GM12878 (cell line): ENCODE results near the gene ABHD6. TPM values are rescaled to one million over a fixed set of nuclear protein-coding genes. Genes with fewer than 3 reads are reported as not detected.

Experiments
- ATAC-seq: fragments of 200-7000 bp; cut with Tn5 transposase; 3 replicates; pipeline ENCODE4 v1.9.1; 2020; ENCODE audit warnings: mild to moderate bottlenecking, moderate library complexity
- BruUV-seq: library from RNA; stranded (reverse); fragments of 400-500 nt; replicated peaks from 2 replicates; lab custom pipeline; 2021; lab: Mats Ljungman, UMichigan
- CTCF ChIA-PET: fragments of 300-600 bp; sonication (Branson Sonifier 250); formaldehyde crosslinking; extraction: SDS; loops from one replicate; lab custom pipeline; 2021; ENCODE audit warnings: inconsistent platforms; lab: Yijun Ruan, JAX
- POLR2A ChIA-PET: fragments of 350-600 bp; formaldehyde crosslinking; extraction: SDS; loops from one replicate; lab custom pipeline; 2021; ENCODE audit warnings: inconsistent platforms; lab: Charles Lee
- RAD21 ChIA-PET: fragments of 300-600 bp; sonication (Branson Sonifier 250); formaldehyde crosslinking; loops from one replicate; lab custom pipeline; 2023; ENCODE audit warnings: antibody characterized with exemption; ENCODE audit not compliant: unreplicated experiment; lab: Charles Lee
- SMC1A ChIA-PET: fragments of 300-600 bp; sonication (Branson Sonifier 250); formaldehyde crosslinking; loops from one replicate; lab custom pipeline; 2023; ENCODE audit not compliant: unreplicated experiment, uncharacterized antibody; lab: Charles Lee
- DNase-seq: peaks from one replicate; pipeline ENCODE4 v3.0.0-alpha.2; 2011; ENCODE audit warnings: low read depth, low spot score
- FAIRE-seq: peaks from 3 replicates; lab custom pipeline; 2011; peaks lifted over from hg19 to GRCh38; lab: Jason Lieb, UNC
- H2AFZ ChIP-seq: 2 replicates; pipeline ENCODE4 v1.6.0; 2011; ENCODE audit warnings: low read depth, low read length, control low read depth; ENCODE audit not compliant: control insufficient read depth
- H3K27ac ChIP-seq: 2 replicates; pipeline ENCODE4 v1.5.1; 2011; ENCODE audit warnings: control low read depth; ENCODE audit not compliant: control insufficient read depth, insufficient read depth
- H3K27me3 ChIP-seq, 2 experiments: replicated peaks in 1 of 2; 2 replicates each; pipeline versions ENCODE4 v1.6.0 to v1.6.1; 2011; ENCODE audit warnings: low read length in 1 of 2; ENCODE audit not compliant: control insufficient read depth in 2 of 2, insufficient read depth in 2 of 2
- H3K36me3 ChIP-seq, 2 experiments: 2 replicates each; pipeline ENCODE4 v1.5.1; 2011; ENCODE audit warnings: low read length in 1 of 2; ENCODE audit not compliant: control insufficient read depth in 2 of 2, insufficient read depth in 2 of 2
- H3K4me1 ChIP-seq: 2 replicates; pipeline ENCODE4 v1.6.1; 2011; ENCODE audit warnings: mild to moderate bottlenecking, low read length, moderate library complexity, mixed read lengths; ENCODE audit not compliant: control insufficient read depth, insufficient read depth
- H3K4me2 ChIP-seq: 2 replicates; pipeline ENCODE4 v1.6.0; 2011; ENCODE audit warnings: control low read depth; ENCODE audit not compliant: control insufficient read depth, insufficient read depth
- H3K4me3 ChIP-seq: fragments of 200-600 bp; sonication (generic); 2 replicates; pipeline ENCODE4 v1.5.1; 2016
- H3K79me2 ChIP-seq: 2 replicates; pipeline ENCODE4 v1.6.0; 2011; ENCODE audit warnings: low read length; ENCODE audit not compliant: control insufficient read depth, insufficient read depth
- H3K9ac ChIP-seq: 2 replicates; pipeline ENCODE4 v1.8.0; 2011; ENCODE audit warnings: low read length, control low read depth, mixed read lengths; ENCODE audit not compliant: control insufficient read depth, insufficient read depth
- H3K9me3 ChIP-seq: replicated peaks from 3 replicates; pipeline ENCODE4 v1.5.1; 2011; ENCODE audit warnings: mild to moderate bottlenecking, low read length; ENCODE audit not compliant: control insufficient read depth, insufficient read depth
- H4K20me1 ChIP-seq: 2 replicates; pipeline ENCODE4 v1.6.0; 2011; ENCODE audit not compliant: control insufficient read depth, insufficient read depth
- BACH1 ChIP-seq: fragments of 450-650 bp; IDR thresholded peaks from 2 replicates; pipeline ENCODE4 v1.6.1; 2017; ENCODE audit warnings: mild to moderate bottlenecking, borderline replicate concordance
- CBFB ChIP-seq: IDR thresholded peaks from 2 replicates; pipeline ENCODE4 v1.6.1; 2016; ENCODE audit warnings: antibody characterized with exemption, low read depth
- EGR1 ChIP-seq, 2 experiments: IDR thresholded peaks; 1 replicate in 1 of 2; 2 replicates in 1 of 2; pipeline ENCODE4 v1.6.1; 2011 to 2012; ENCODE audit warnings: low read depth in 2 of 2, low read length in 2 of 2, borderline replicate concordance in 1 of 2, mild to moderate bottlenecking in 1 of 2, moderate library complexity in 1 of 2
- ETV6 ChIP-seq, 2 experiments: fragments of 450-650 bp in 1 of 2; IDR thresholded peaks in 1 of 2; conservative IDR thresholded peaks in 1 of 2; 2 replicates each; pipeline ENCODE4 v1.6.1; 2014; ENCODE audit warnings: antibody characterized with exemption in 1 of 2, borderline replicate concordance in 1 of 2, low read depth in 1 of 2, mild to moderate bottlenecking in 1 of 2, moderate library complexity in 1 of 2
- NBN ChIP-seq: fragments of 450-650 bp; IDR thresholded peaks from 2 replicates; pipeline ENCODE4 v1.6.1; 2016
- NFYA ChIP-seq: IDR thresholded peaks from 2 replicates; pipeline ENCODE4 v1.6.1; 2011; ENCODE audit warnings: low read depth, mild to moderate bottlenecking, low read length, improper control_type of control experiment, borderline replicate concordance
- RAD21 ChIP-seq: IDR thresholded peaks from 2 replicates; pipeline ENCODE4 v1.6.1; 2011; ENCODE audit warnings: mild to moderate bottlenecking, low read depth, low read length, moderate library complexity; ENCODE audit not compliant: insufficient read depth
- RCOR1 ChIP-seq: conservative IDR thresholded peaks from 2 replicates; pipeline ENCODE4 v1.6.1; 2012; ENCODE audit warnings: low read depth, low read length, improper control_type of control experiment
- SMC3 ChIP-seq: IDR thresholded peaks from 2 replicates; pipeline ENCODE4 v1.6.1; 2011; ENCODE audit warnings: low read length, improper control_type of control experiment, borderline replicate concordance
- SUPT20H ChIP-seq: IDR thresholded peaks from 2 replicates; pipeline ENCODE4 v1.6.1; 2011; ENCODE audit warnings: low read depth, mild to moderate bottlenecking, low read length, moderate library complexity, borderline replicate concordance; ENCODE audit not compliant: control insufficient read depth
- TCF7 ChIP-seq: IDR thresholded peaks from 2 replicates; pipeline ENCODE4 v1.6.1; 2014; ENCODE audit warnings: antibody characterized with exemption, borderline replicate concordance
- WGBS: methylation state at CpG from one replicate; pipeline ENCODE4 v1.1.6; 2016; ENCODE audit warnings: low lambda C conversion rate; ENCODE audit not compliant: insufficient replicate concordance, insufficient coverage; ENCODE audit errors: missing lambda C conversion rate; 5-methylcytosine and 5-hydroxymethylcytosine counted together
- in situ Hi-C: fragments of 300-500 bp; cut with MboI; formaldehyde crosslinking; loops from 9 replicates; pipeline ENCODE4 v1.14.3; 2018; ENCODE audit warnings: mixed read lengths
- intact Hi-C: fragments of 100-400 bp; cut with micrococcal nuclease; formaldehyde crosslinking; loops from one replicate; pipeline ENCODE4 v1.14.2; 2022; ENCODE audit not compliant: unreplicated experiment
- polyA plus RNA-seq, 11 experiments: library from polyadenylated mRNA; depleted of rRNA in 4 of 11; unstranded in 6 of 11; stranded (reverse) in 5 of 11; fragments of >200 nt; fragmentation: Nextera tagmentation in 4 of 11; fragmentation: Illumina TruSeq in 1 of 11; extraction: Ambion mirVana in 4 of 11; extraction: Trizol in 1 of 11; gene quantifications; 1 replicate in 1 of 11; 2 replicates in 10 of 11; pipeline versions ENCODE4 v1.2.1 to v1.2.3, GENCODE V29; 2011 to 2016; ENCODE audit warnings: inconsistent platforms in 2 of 11, missing spikeins in 2 of 11, low read depth in 1 of 11
- total RNA-seq, 4 experiments: library from RNA; depleted of rRNA in 3 of 4; stranded (reverse); fragments of >200 nt in 3 of 4; fragmentation: Illumina TruSeq in 1 of 4; extraction: Trizol in 1 of 4; gene quantifications; 2 replicates each; pipeline versions ENCODE4 v1.2.1 to v1.2.3, GENCODE V29; 2013 to 2021
- TF ChIP-seq, protein P1 (sequence below), 3 experiments: IDR thresholded peaks in 2 of 3; conservative IDR thresholded peaks in 1 of 3; 2 replicates each; pipeline ENCODE4 v1.5.1; 2011; ENCODE audit warnings: low read depth in 3 of 3, low read length in 3 of 3, mild to moderate bottlenecking in 3 of 3, control low read depth in 2 of 3, moderate library complexity in 2 of 3, inconsistent platforms in 1 of 3, mixed read lengths in 1 of 3; ENCODE audit not compliant: control insufficient read depth in 2 of 3, insufficient read depth in 1 of 3; ENCODE audit errors: extremely low read depth in 1 of 3
- TF ChIP-seq, protein P2 (sequence below): fragments of 450-650 bp; IDR thresholded peaks from 2 replicates; pipeline ENCODE4 v1.6.1; 2017; ENCODE audit warnings: low read depth, mild to moderate bottlenecking, moderate library complexity

The ABHD6 gene
- total and polyA plus RNA-seq, 10 of the 15 experiments (the other 5 are each of a cell fraction or from before 2014, with no cell fraction given): 1.4 to 33.2 (median 3.2) TPM

DNA sequence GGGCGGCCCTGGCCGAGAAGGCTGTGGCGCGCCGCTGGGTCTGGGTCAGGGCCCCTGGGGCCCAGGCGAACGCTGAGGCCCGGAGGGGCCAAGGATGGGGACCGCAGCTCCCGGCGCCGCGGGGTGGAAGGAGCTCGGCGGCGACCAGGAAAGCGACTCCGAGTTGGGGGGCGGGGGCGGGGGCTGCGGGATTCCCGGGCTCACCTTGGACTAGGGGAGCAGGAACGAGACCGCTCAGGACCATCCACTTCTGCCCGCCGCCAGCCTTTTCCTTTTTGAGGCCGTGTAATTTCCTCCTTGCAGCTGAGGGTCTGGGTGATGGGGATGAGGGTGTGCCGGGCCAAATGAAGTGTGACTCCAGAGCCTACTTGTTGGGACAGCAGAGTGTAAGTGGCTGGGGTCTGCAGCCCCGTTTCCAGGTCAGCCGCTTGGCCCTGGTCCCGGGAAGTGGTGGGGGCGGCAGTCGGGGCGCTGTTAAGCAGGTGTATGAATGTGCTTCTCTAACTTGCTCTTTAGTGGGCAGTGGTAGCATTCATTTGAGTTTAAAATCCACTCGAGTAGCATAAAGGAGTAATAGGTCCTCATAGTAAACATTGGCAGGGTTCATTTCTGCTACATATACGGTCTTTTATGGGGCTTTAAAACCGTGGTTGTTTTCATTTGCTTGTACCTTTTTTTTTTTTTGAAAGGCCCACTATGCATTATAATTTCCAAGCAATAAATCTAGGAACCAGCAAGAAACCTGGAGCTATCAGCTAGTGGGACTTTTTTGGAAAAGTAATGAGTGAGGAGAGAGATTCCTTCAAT lies 95.8 kb downstream of the ABHD6 start:
- H3K27ac ChIP-seq: no peak overlapping the region; the same call in none of the 2 replicates
- ChIA-PET POLR2A (interaction anchor here (0.5 to 12.4 kb wide), 8 partner anchors 9 to 146 kb away, joined by 3 to 221 read pairs (median 4); partner anchors contain the start of genes HTD2 and RPP14), CTCF (interaction anchor here (0.7 to 8.9 kb wide), 24 partner anchors 9 to 325 kb away, joined by 3 to 204 read pairs (median 4); partner anchors contain the start of genes FLNB, HTD2, KCTD6 and RPP14), SMC1A (interaction anchor here (0.6 to 13.1 kb wide), 18 partner anchors 9 to 166 kb away, joined by 3 to 324 read pairs (median 5); partner anchors contain the start of genes HTD2, KCTD6 and RPP14), RAD21 (interaction anchor here (0.9 to 7.5 kb wide), 16 partner anchors 8 to 162 kb away, joined by 3 to 149 read pairs (median 6); partner anchors contain the start of genes HTD2, KCTD6, PDHB and RPP14)
- H3K36me3 ChIP-seq: no peaks in the 10 kb centered on the region
- H3K27me3 ChIP-seq: no peaks in the 10 kb centered on the region
- peak; percentile 66 for ATAC-seq
- no TSS peak for BruUV-seq
- no peaks in the 10 kb centered on the region for H4K20me1 ChIP-seq
- no peak for FAIRE-seq
- peaks cover 10% of the 10 kb centered on the region; the same call in 1 of the 2 replicates for H3K4me1 ChIP-seq
- H3K4me2 ChIP-seq: peak overlapping the region; percentile 82
- peak overlapping the region; percentile 93 for H3K4me3 ChIP-seq
- 5% methylated on average over 20 of the region's 37 CpGs for WGBS
- no peak for DNase-seq
- peaks cover 10% of the 10 kb centered on the region for H3K79me2 ChIP-seq
- no peaks in the 10 kb centered on the region for H3K9me3 ChIP-seq
- in situ Hi-C loops: no loop called here
- H2AFZ ChIP-seq: peak overlapping the region; percentile 85
- peak overlapping the region; percentile 62 for H3K9ac ChIP-seq
- intact Hi-C loops: loop anchor here (1.0 to 2.0 kb wide), 2 partner anchors 81 to 159 kb away; partner anchors contain the start of gene KCTD6
- TF ChIP-seq NFYA: no peak
- TF ChIP-seq NBN: 0 out of 2 replicates have a peak, but pooled peaks have one; percentile 55
- no peak for TF ChIP-seq TCF7
- peak; percentile 12; the same call in 1 of the 2 replicates for TF ChIP-seq SMC3
- TF ChIP-seq EGR1 (IDR thresholded peaks at IDR 0.05; ENCODE audit: borderline replicate concordance in 1 of 2, low read depth in 2 of 2, low read length in 2 of 2): peak in 1 of 2 experiments; percentile 2; a peak in 1 of 3 replicates
- no peak for TF ChIP-seq CBFB
- TF ChIP-seq, protein P1, sequence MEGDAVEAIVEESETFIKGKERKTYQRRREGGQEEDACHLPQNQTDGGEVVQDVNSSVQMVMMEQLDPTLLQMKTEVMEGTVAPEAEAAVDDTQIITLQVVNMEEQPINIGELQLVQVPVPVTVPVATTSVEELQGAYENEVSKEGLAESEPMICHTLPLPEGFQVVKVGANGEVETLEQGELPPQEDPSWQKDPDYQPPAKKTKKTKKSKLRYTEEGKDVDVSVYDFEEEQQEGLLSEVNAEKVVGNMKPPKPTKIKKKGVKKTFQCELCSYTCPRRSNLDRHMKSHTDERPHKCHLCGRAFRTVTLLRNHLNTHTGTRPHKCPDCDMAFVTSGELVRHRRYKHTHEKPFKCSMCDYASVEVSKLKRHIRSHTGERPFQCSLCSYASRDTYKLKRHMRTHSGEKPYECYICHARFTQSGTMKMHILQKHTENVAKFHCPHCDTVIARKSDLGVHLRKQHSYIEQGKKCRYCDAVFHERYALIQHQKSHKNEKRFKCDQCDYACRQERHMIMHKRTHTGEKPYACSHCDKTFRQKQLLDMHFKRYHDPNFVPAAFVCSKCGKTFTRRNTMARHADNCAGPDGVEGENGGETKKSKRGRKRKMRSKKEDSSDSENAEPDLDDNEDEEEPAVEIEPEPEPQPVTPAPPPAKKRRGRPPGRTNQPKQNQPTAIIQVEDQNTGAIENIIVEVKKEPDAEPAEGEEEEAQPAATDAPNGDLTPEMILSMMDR (IDR thresholded peaks at IDR 0.05 in 2 of 3, conservative IDR thresholded peaks at IDR 0.05 in 1 of 3; ENCODE audit: control insufficient read depth in 2 of 3, extremely low read depth in 1 of 3, insufficient read depth in 1 of 3, low read depth in 3 of 3, low read length in 3 of 3): peak; percentile 26 to 65 (median 32); a peak in 4 of 6 replicates
- no peak for TF ChIP-seq BACH1
- TF ChIP-seq SUPT20H: no peak
- TF ChIP-seq, protein P2, sequence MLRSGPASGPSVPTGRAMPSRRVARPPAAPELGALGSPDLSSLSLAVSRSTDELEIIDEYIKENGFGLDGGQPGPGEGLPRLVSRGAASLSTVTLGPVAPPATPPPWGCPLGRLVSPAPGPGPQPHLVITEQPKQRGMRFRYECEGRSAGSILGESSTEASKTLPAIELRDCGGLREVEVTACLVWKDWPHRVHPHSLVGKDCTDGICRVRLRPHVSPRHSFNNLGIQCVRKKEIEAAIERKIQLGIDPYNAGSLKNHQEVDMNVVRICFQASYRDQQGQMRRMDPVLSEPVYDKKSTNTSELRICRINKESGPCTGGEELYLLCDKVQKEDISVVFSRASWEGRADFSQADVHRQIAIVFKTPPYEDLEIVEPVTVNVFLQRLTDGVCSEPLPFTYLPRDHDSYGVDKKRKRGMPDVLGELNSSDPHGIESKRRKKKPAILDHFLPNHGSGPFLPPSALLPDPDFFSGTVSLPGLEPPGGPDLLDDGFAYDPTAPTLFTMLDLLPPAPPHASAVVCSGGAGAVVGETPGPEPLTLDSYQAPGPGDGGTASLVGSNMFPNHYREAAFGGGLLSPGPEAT: 0 out of 2 replicates have a peak, but pooled peaks have one; percentile 19
- TF ChIP-seq RCOR1: no peak
- TF ChIP-seq ETV6 (conservative IDR thresholded peaks at IDR 0.05 in 1 of 2, IDR thresholded peaks at IDR 0.05 in 1 of 2; ENCODE audit: borderline replicate concordance in 1 of 2, low read depth in 1 of 2): no peak
- peak; percentile 61 for TF ChIP-seq RAD21
